Measurements from ENCODE around the gene FAM13B.

DNA sequence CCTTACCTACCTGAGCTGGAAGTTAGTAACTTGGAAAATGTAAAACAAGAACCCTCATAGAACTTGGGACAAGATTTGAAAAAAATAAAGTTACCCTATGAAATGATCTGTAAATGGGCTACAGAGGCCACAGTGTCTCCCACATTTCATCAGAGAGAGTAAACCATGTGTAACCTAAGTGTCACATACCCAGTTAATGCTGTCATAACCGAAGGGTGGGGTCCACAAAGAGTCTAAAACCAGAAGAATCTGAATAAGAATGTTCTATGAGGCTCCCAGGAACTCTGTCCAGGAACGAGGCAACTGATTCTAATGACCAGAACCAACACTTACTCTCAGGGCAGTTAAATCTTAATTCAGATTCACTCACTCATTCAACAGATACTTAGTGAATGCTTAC lies 1.0 kb upstream of the FAM13B start:
- TF ChIP-seq CTCF (IDR thresholded peaks at IDR 0.05; ENCODE audit: low read length) (no peak), EZH2 (IDR thresholded peaks at IDR 0.05; ENCODE audit: borderline replicate concordance, low read length) (no peak)

All from OCI-LY1 (cell line).